Transverse colon (tissue), 4 donors: ENCODE measurements around the gene MTSS2. TPM values are rescaled to one million over a fixed set of nuclear protein-coding genes. Genes with fewer than 3 reads are reported as not detected.
"Not testable (repeated sequence)": the region's sequence is repeated elsewhere in the genome, so short reads cannot be mapped to it uniquely, and the experiment has no call there.

Experiments used
- DNase-seq: peaks from one replicate; pipeline ENCODE4 v3.0.0-alpha.2; 2019
- H3K27ac ChIP-seq, 4 donors: fragments of 200-600 bp; sonication (generic); 2 replicates each; pipeline ENCODE4 v1.5.1; 2016 to 2018; ENCODE audit warnings: inconsistent platforms in 4 of 4
- H3K27me3 ChIP-seq: fragments of 200-600 bp; sonication (generic); 2 replicates; pipeline ENCODE4 v1.5.1; 2017; ENCODE audit warnings: inconsistent platforms
- H3K36me3 ChIP-seq, 4 donors: fragments of 200-600 bp; sonication (generic); 2 replicates each; pipeline ENCODE4 v1.5.1; 2017 to 2019; ENCODE audit warnings: inconsistent platforms in 4 of 4
- H3K4me1 ChIP-seq, 4 donors: fragments of 200-600 bp; sonication (generic); 2 replicates each; pipeline ENCODE4 v1.5.1; 2017 to 2020; ENCODE audit warnings: inconsistent platforms in 4 of 4
- H3K4me3 ChIP-seq, 4 donors: fragments of 200-600 bp; sonication (generic); 1 replicate in 1 of 4; 2 replicates in 3 of 4; pipeline versions ENCODE4 v1.5.1 to v1.6.1; 2017 to 2019; ENCODE audit warnings: inconsistent platforms in 4 of 4
- H3K9me3 ChIP-seq, 2 donors: fragments of 200-600 bp; sonication (generic); 2 replicates each; pipeline ENCODE4 v1.5.1; 2017 to 2019; ENCODE audit warnings: inconsistent platforms in 2 of 2
- EP300 ChIP-seq: sonication (generic); formaldehyde crosslinking; IDR thresholded peaks from one replicate; pipeline ENCODE4 v1.6.1; 2017; ENCODE audit warnings: antibody characterized with exemption, low read depth
- POLR2A ChIP-seq: fragments of 450-650 bp; IDR thresholded peaks from one replicate; pipeline ENCODE4 v1.6.1; 2016; ENCODE audit warnings: antibody characterized with exemption, mild to moderate bottlenecking, moderate library complexity
- POLR2AphosphoS5 ChIP-seq, 3 donors: sonication (generic); formaldehyde crosslinking; IDR thresholded peaks; one replicate each; pipeline ENCODE4 v1.6.1; 2016; ENCODE audit warnings: antibody characterized with exemption in 3 of 3
- WGBS, 2 donors: methylation state at CpG; one replicate each; pipeline ENCODE4 v1.1.5; 2018; ENCODE audit warnings: low coverage in 1 of 2; 5-methylcytosine and 5-hydroxymethylcytosine counted together
- in situ Hi-C, 4 donors: fragments of 200-750 bp; cut with MboI; loops; one replicate each; pipeline versions ENCODE4 v1.15.0 to v1.15.1; 2017; ENCODE audit warnings: low sequenced_read_pairs in 3 of 4, low pct_ligation_motif_present in 1 of 4, low pct_unique_long_range_greater_than_20kb in 1 of 4
- intact Hi-C: fragments of 100-400 bp; cut with DNase I; formaldehyde crosslinking; loops from one replicate; pipeline ENCODE4 v1.15.1; 2023; ENCODE audit warnings: low total_unique reads
- total RNA-seq, 4 donors: library from RNA; depleted of rRNA; stranded (reverse); fragments of >200 nt; gene quantifications; one replicate each; pipeline ENCODE4 v1.1.0, GENCODE V29; 2016
- TF ChIP-seq, protein P1 (sequence below), 5 experiments: fragments of 200-600 bp in 3 of 5; fragments of 450-650 bp in 2 of 5; sonication (generic) in 3 of 5; IDR thresholded peaks; 1 replicate in 2 of 5; 2 replicates in 3 of 5; pipeline ENCODE4 v1.5.1; 2016 to 2017; ENCODE audit warnings: antibody characterized with exemption in 5 of 5, inconsistent platforms in 3 of 5, mild to moderate bottlenecking in 2 of 5, moderate library complexity in 1 of 5

Gene MTSS2
- total RNA-seq, 4 donors from 2014 or later, result 13.9 to 149 (median 33.8) TPM

DNA sequence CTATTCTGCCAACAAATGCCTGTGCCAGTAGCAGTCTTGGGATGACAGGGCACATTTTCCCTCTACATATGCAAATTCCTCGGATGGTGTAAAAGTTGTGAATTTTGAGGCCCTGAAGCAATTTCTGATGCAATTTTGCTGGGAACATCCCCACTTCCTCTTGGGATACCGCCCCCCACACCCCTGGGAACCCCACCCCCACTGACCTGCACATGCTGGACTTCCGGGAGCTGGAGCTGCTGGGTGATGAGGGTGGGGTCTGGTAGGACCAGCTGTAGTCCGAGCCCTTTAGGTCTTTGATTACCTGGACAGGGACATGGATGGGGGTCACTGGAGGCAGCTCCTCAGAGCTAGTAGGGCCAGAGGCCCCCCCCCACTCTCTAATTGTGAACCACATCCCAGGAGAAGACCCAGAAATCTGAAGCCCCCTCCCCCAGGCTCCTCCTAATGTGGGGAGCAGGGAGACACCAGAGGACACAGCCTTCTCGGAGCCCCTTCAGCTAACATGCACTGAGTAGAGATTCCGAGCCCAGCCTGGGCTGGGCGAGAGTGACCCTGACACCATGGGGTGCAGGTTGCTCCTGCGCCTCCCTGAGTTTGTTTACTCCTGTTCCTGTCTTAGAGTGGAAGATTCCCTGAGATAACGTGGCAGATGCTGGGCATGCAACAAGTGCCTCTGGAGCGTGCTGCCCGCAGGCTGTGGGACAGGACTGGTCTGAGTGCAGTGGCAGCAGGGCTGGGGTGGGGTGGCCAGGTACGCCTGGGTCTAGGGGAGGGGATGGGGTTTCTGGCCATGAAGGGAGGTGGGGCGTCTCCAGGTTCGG, 9.0 kb downstream of the MTSS2 start:
- H3K27me3 ChIP-seq, result no peaks in the 10 kb centered on the region
- no peak for TF ChIP-seq POLR2A
- TF ChIP-seq, protein P1, sequence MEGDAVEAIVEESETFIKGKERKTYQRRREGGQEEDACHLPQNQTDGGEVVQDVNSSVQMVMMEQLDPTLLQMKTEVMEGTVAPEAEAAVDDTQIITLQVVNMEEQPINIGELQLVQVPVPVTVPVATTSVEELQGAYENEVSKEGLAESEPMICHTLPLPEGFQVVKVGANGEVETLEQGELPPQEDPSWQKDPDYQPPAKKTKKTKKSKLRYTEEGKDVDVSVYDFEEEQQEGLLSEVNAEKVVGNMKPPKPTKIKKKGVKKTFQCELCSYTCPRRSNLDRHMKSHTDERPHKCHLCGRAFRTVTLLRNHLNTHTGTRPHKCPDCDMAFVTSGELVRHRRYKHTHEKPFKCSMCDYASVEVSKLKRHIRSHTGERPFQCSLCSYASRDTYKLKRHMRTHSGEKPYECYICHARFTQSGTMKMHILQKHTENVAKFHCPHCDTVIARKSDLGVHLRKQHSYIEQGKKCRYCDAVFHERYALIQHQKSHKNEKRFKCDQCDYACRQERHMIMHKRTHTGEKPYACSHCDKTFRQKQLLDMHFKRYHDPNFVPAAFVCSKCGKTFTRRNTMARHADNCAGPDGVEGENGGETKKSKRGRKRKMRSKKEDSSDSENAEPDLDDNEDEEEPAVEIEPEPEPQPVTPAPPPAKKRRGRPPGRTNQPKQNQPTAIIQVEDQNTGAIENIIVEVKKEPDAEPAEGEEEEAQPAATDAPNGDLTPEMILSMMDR (IDR thresholded peaks at IDR 0.05), result no peak
- no peak for TF ChIP-seq EP300
- no peak for TF ChIP-seq POLR2AphosphoS5 (IDR thresholded peaks at IDR 0.05)
- H3K4me3 ChIP-seq, result no peak overlapping the region
- intact Hi-C loops (no loop called here), in situ Hi-C loops (loop anchor here in 2 of 4 donors (10.0 kb wide), 2 partner anchors 88 to 98 kb away; no protein-coding TSS in a partner anchor)
- 90% methylated on average over 14 of the region's 14 CpGs; no CpG with 5 or more reads in 1 of the 2 donors for WGBS, 2 donors
- H3K9me3 ChIP-seq, result no peaks in the 10 kb centered on the region
- H3K27ac ChIP-seq, result no peak overlapping the region
- H3K36me3 ChIP-seq, result peaks cover 0 to 7% (median 0%) of the 10 kb centered on the region in 4 donors
- peaks cover 17 to 19% (median 18%) of the 10 kb centered on the region in 4 donors for H3K4me1 ChIP-seq
- no peak for DNase-seq

DNA sequence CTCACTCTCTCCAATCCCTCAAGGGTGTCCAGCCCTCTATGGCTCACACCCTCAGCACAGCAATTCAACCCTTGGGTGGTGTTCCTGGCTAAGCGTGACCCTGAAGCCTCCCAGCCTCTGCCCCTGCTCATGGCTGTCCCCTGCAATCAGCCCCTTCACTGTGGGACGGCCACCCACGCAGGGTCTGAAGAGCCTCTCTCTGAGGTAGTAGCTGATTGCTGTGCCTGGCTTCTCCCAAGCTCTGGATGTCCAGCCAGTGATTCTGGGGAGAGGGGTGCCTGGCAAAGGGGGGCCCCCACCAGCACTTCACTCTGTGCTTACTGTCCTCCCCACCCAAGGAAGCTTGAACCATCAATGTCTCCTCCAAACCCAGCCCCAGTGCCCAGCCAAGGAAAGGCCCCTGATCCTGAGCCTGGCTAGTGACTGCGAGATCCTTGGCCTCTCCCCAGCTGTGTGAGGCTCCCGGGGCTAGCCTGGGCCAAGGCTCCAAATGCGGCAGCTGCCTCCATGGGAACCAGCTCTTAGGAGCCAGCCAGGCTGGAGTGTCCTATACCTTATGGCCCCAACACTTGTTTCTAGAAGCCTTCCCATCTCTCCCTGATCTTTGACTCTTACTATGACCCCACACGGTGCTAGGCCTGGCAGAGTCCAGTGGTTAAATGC, 9.9 kb downstream of the MTSS2 start:
- TF ChIP-seq POLR2A, result no peak
- TF ChIP-seq, protein P1 (IDR thresholded peaks at IDR 0.05), result no peak
- no peak for TF ChIP-seq EP300
- TF ChIP-seq POLR2AphosphoS5 (IDR thresholded peaks at IDR 0.05), result no peak
- in situ Hi-C loops, result loop anchor here in 2 of 4 donors (10.0 kb wide), 2 partner anchors 89 to 99 kb away; no protein-coding TSS in a partner anchor
- Histone ChIP-seq H3K27ac (no peak overlapping the region), H3K36me3 (peaks cover 0 to 7% (median 0%) of the 10 kb centered on the region in 4 donors), H3K4me1 (peaks cover 9 to 11% (median 9%) of the 10 kb centered on the region in 4 donors), H3K4me3 (no peak overlapping the region), H3K9me3 (no peaks in the 10 kb centered on the region), H3K27me3 (no peaks in the 10 kb centered on the region)
- intact Hi-C loops, result no loop called here
- DNase-seq, result no peak
- 83% methylated on average over 7 of the region's 7 CpGs; no CpG with 5 or more reads in 1 of the 2 donors for WGBS, 2 donors

- Histone ChIP-seq H3K27ac (no peak overlapping the region), H3K9me3 (no peaks in the 10 kb centered on the region), H3K4me3 (no peak overlapping the region), H3K36me3 (peaks cover 0 to 13% (median 0%) of the 10 kb centered on the region in 4 donors), H3K27me3 (no peaks in the 10 kb centered on the region), H3K4me1 (peaks cover 0 to 7% (median 0%) of the 10 kb centered on the region in 4 donors)
- DNase-seq, result no peak
- whole genome bisulfite sequencing, 2 donors, result 90 to 95% methylated on average over 4 to 18 of the region's 18 CpGs
- in situ Hi-C loops (loop anchor here in 3 of 4 donors (10.0 to 25.0 kb wide), 3 partner anchors 90 to 312 kb away; no protein-coding TSS in a partner anchor), intact Hi-C loops (no loop called here)
- no peak for TF ChIP-seq POLR2AphosphoS5 (IDR thresholded peaks at IDR 0.05)
- TF ChIP-seq, protein P1 (IDR thresholded peaks at IDR 0.05), result no peak
- no peak for TF ChIP-seq POLR2A
- TF ChIP-seq EP300, result no peak
Observed at GRCh38 chr16:70674221-70675014, 11.4 kb downstream of the MTSS2 start.

DNA sequence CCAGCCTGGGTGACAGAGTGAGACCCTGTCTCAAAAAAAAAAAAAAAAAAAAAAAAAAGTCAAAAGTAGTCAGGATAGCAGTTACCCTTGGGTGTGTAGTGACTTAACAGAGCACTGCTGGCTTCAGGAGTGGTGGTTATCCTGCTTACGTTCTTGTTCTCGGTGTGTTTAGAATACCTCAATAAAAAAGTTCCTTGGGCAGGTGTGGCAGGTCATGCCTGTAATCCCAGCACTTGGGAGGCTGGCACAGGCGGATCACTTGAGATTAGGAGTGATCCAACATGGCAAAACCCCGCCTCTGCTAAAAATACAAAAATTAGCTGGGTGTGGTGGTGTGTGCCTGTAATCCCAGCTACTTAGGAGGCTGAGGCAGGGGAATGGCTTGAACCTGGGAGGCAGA, 14.9 kb downstream of the MTSS2 start:
- H3K27ac ChIP-seq, result peak overlapping the region in 2 of 4 donors; percentile 34 to 49
- peaks cover 0 to 32% (median 8%) of the 10 kb centered on the region in 4 donors for H3K36me3 ChIP-seq
- H3K4me3 ChIP-seq, H3K4me1 ChIP-seq, H3K27me3 ChIP-seq, intact Hi-C loops, H3K9me3 ChIP-seq: not testable (repeated sequence)
- in situ Hi-C loops, result loop anchor here in 3 of 4 donors (10.0 to 25.0 kb wide), 3 partner anchors 94 to 309 kb away; no protein-coding TSS in a partner anchor
- 61 to 71% methylated on average over 1 to 4 of the region's 4 CpGs for WGBS, 2 donors
- peak; percentile 57 for DNase-seq
